CD4-positive, alpha-beta memory T cell (primary cell): Measurements from ENCODE around the gene SCGB1C1. TPM values are rescaled to one million over a fixed set of nuclear protein-coding genes. Genes with fewer than 3 reads are reported as not detected.

ENCODE experiments used
- CTCF ChIA-PET: fragments of 350-600 bp; sonication (Branson Sonifier 250); formaldehyde crosslinking; loops from one replicate; lab custom pipeline; 2021; ENCODE audit warnings: inconsistent platforms; ENCODE audit not compliant: partially characterized antibody; lab: Charles Lee
- POLR2A ChIA-PET: fragments of 350-600 bp; sonication (Branson Sonifier 250); formaldehyde crosslinking; loops from one replicate; lab custom pipeline; 2021; ENCODE audit not compliant: partially characterized antibody; lab: Charles Lee
- DNase-seq, 5 donors: peaks; one replicate each; pipeline versions ENCODE4 v3.0.0 to v3.0.0-alpha.2; 2020 to 2022; ENCODE audit warnings: mixed read lengths in 1 of 5
- H3K27ac ChIP-seq: one replicate; pipeline ENCODE4 v1.7.0; 2013; ENCODE audit warnings: low read depth, low read length
- H3K27me3 ChIP-seq: 2 replicates; pipeline ENCODE4 v1.7.0; 2013; ENCODE audit warnings: mild to moderate bottlenecking, low read length, moderate library complexity; ENCODE audit not compliant: insufficient read depth
- H3K36me3 ChIP-seq: 2 replicates; pipeline ENCODE4 v1.7.0; 2013; ENCODE audit warnings: mild to moderate bottlenecking, low read length, moderate library complexity; ENCODE audit not compliant: insufficient read depth
- H3K4me1 ChIP-seq: 2 replicates; pipeline ENCODE4 v1.7.0; 2013; ENCODE audit warnings: mild to moderate bottlenecking, low read length, moderate library complexity; ENCODE audit not compliant: insufficient read depth
- H3K4me3 ChIP-seq, 2 donors: one replicate each; pipeline ENCODE4 v1.7.0; 2013; ENCODE audit warnings: low read length in 2 of 2, mild to moderate bottlenecking in 1 of 2
- H3K9me3 ChIP-seq, 2 donors: one replicate each; pipeline ENCODE4 v1.7.0; 2013; ENCODE audit warnings: low read length in 2 of 2, control low read depth in 1 of 2; ENCODE audit not compliant: control insufficient read depth in 1 of 2
- H3K27ac Mint-ChIP-seq, 7 donors: one replicate each; pipeline ENCODE4 v1.8.0; 2020 to 2021; ENCODE audit warnings: mixed read lengths in 7 of 7, mild to moderate bottlenecking in 6 of 7, inconsistent platforms in 3 of 7, moderate library complexity in 3 of 7
- H3K27me3 Mint-ChIP-seq, 2 donors: one replicate each; pipeline ENCODE4 v1.8.0; 2020 to 2021; ENCODE audit warnings: mixed read lengths in 2 of 2
- H3K36me3 Mint-ChIP-seq, 2 donors: one replicate each; pipeline ENCODE4 v1.8.0; 2020 to 2021; ENCODE audit warnings: mixed read lengths in 2 of 2, inconsistent platforms in 1 of 2, mild to moderate bottlenecking in 1 of 2
- H3K4me1 Mint-ChIP-seq, 4 donors: one replicate each; pipeline ENCODE4 v1.8.0; 2020 to 2021; ENCODE audit warnings: mixed read lengths in 4 of 4, mild to moderate bottlenecking in 1 of 4
- H3K4me3 Mint-ChIP-seq, 8 donors: one replicate each; pipeline ENCODE4 v1.8.0; 2020 to 2021; ENCODE audit warnings: mixed read lengths in 8 of 8, mild to moderate bottlenecking in 7 of 8, moderate library complexity in 6 of 8, inconsistent platforms in 3 of 8
- H3K9me3 Mint-ChIP-seq, 8 donors: one replicate each; pipeline ENCODE4 v1.8.0; 2020 to 2021; ENCODE audit warnings: mixed read lengths in 8 of 8, mild to moderate bottlenecking in 5 of 8, inconsistent platforms in 3 of 8, moderate library complexity in 1 of 8
- intact Hi-C: fragments of 100-400 bp; cut with micrococcal nuclease; formaldehyde crosslinking; loops from one replicate; pipeline ENCODE4 v1.15.1; 2023
- polyA plus RNA-seq, 2 donors: library from polyadenylated mRNA; unstranded; fragments of 300-500 nt; fragmentation: Illumina TruSeq; gene quantifications; one replicate each; pipeline ENCODE4 v1.2.3, GENCODE V29; 2021
- total RNA-seq, 2 experiments: library from RNA; stranded (reverse); gene quantifications; one replicate each; pipeline ENCODE4 v1.2.3, GENCODE V29; 2021

The SCGB1C1 gene
- total and polyA plus RNA-seq, 4 experiments from 2014 or later: not detected

GRCh38 chr11:208917-209260 lies 16.0 kb downstream of the SCGB1C1 start:
- no peaks in the 10 kb centered on the region for H3K9me3 ChIP-seq
- ChIA-PET CTCF (no interaction called here), POLR2A (interaction anchor here (1.2 to 5.2 kb wide), 16 partner anchors 9 to 610 kb away, joined by 4 to 144 read pairs (median 13); partner anchors contain the start of genes IFITM1, PGGHG, PHRF1 and PNPLA2)
- H3K4me1 ChIP-seq: peaks cover 42% of the 10 kb centered on the region
- Mint-ChIP-seq H3K9me3 (peaks cover 0 to 3% (median 0%) of the 10 kb centered on the region in 8 donors), H3K27ac (peak overlapping the region; percentile 82 to 100 (median 99)), H3K4me1 (peaks cover 14 to 58% (median 37%) of the 10 kb centered on the region in 4 donors), H3K36me3 (peaks cover 19 to 72% of the 10 kb centered on the region in 2 donors), H3K27me3 (no peaks in the 10 kb centered on the region), H3K4me3 (peak overlapping the region; percentile 94 to 100 (median 98))
- intact Hi-C loops: loop anchor here (1.0 kb wide), 1 partner anchor 146 kb away; no protein-coding TSS in a partner anchor
- peak overlapping the region; percentile 98 for H3K27ac ChIP-seq
- DNase-seq: no peak
- peak overlapping the region; percentile 57 to 95 for H3K4me3 ChIP-seq
- peaks cover 64% of the 10 kb centered on the region for H3K36me3 ChIP-seq
- no peaks in the 10 kb centered on the region for H3K27me3 ChIP-seq

GRCh38 chr11:209275-210121 lies 16.6 kb downstream of the SCGB1C1 start:
- POLR2A ChIA-PET: interaction anchor here (0.8 to 5.2 kb wide), 15 partner anchors 14 to 366 kb away, joined by 3 to 144 read pairs (median 11); partner anchors contain the start of genes IFITM1, PGGHG, PHRF1 and PSMD13
- intact Hi-C loops: no loop called here

DNA sequence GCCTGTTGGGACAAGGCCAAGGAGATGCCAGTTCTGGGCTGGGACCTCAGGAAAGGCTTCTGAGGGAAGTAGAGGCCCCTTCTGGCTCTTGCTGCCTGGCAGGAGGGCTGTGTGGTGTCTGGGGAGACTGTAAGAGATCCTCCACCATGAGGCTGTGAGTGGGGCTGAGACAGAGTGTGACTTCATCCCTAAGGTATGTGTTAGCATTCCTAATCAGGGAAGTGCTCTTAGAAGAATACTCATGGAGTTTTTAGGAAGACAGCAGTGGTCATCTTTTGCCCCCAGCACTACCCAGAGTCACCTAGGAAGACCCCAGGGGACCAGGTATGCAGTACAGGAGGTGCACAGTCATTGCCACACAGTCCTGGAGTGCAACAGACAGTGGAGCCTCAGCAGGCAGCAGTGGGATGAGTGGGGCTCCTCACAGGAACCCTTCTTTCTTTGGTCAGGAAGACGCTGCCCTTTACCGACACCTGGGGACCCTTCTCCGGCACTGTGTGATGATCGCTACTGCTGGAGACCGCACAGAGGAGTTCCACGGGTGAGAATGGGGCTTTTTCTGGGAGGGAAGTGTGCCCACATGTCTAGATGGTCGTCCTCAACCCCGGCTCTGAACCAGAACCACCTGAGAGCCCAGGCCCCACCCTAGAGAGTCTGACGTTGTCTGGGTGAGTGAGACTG lies 17.4 kb downstream of the SCGB1C1 start:
- H3K27ac Mint-ChIP-seq: peak overlapping the region; percentile 27 to 84 (median 74)
- CTCF ChIA-PET: no interaction called here
- no peaks in the 10 kb centered on the region for H3K27me3 Mint-ChIP-seq
- peaks cover 61% of the 10 kb centered on the region for H3K36me3 ChIP-seq
- POLR2A ChIA-PET: interaction anchor here (0.8 to 5.2 kb wide), 6 partner anchors 17 to 206 kb away, joined by 3 to 144 read pairs (median 23); partner anchors contain the start of genes PGGHG, PSMD13, SIGIRR and SIRT3
- no peaks in the 10 kb centered on the region for H3K9me3 ChIP-seq
- no peaks in the 10 kb centered on the region for H3K27me3 ChIP-seq
- no peak overlapping the region for H3K4me3 ChIP-seq
- peaks cover 10 to 51% (median 28%) of the 10 kb centered on the region in 4 donors for H3K4me1 Mint-ChIP-seq
- intact Hi-C loops: no loop called here
- peak overlapping the region; percentile 98 for H3K27ac ChIP-seq
- peaks cover 0 to 3% (median 0%) of the 10 kb centered on the region in 8 donors for H3K9me3 Mint-ChIP-seq
- H3K36me3 Mint-ChIP-seq: peaks cover 26 to 77% of the 10 kb centered on the region in 2 donors
- H3K4me1 ChIP-seq: peaks cover 33% of the 10 kb centered on the region
- DNase-seq: no peak
- H3K4me3 Mint-ChIP-seq: peak overlapping the region; percentile 43 to 99 (median 63)

More at GRCh38 chr11:209275-210121, 16.6 kb downstream of the SCGB1C1 start:
- no peaks in the 10 kb centered on the region for H3K9me3 ChIP-seq
- CTCF ChIA-PET: no interaction called here
- Mint-ChIP-seq H3K36me3 (peaks cover 20 to 72% of the 10 kb centered on the region in 2 donors), H3K27ac (peak overlapping the region; percentile 74 to 100 (median 92)), H3K27me3 (no peaks in the 10 kb centered on the region), H3K4me3 (peak overlapping the region; percentile 94 to 100 (median 98)), H3K9me3 (peaks cover 0 to 3% (median 0%) of the 10 kb centered on the region in 8 donors), H3K4me1 (peaks cover 11 to 54% (median 33%) of the 10 kb centered on the region in 4 donors)
- H3K4me1 ChIP-seq: peaks cover 39% of the 10 kb centered on the region
- H3K36me3 ChIP-seq: peaks cover 66% of the 10 kb centered on the region
- no peak for DNase-seq
- H3K27me3 ChIP-seq: no peaks in the 10 kb centered on the region
- H3K27ac ChIP-seq: peak overlapping the region; percentile 98
- H3K4me3 ChIP-seq: peak overlapping the region; percentile 57 to 95

DNA sequence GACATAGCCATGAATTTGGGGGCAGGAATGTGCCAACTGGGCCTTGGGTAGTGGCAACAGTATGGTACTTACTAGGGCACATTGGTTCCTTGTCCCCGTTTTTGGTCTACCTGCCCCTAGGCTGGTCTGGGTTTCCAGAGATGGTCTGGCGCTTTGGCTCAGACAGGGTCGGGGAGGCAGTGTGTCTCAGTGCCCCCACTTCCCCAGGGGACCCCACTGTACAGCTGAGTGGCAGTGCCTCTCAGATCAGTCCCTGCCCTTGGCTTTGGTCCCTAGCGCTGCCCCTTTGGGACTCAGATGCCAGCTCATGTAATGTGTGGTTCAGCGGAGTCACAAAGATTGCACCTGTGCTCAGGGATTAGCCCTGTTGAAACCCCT lies 17.9 kb downstream of the SCGB1C1 start:
- DNase-seq: no peak
- Histone ChIP-seq H3K4me1 (peaks cover 28% of the 10 kb centered on the region), H3K36me3 (peaks cover 56% of the 10 kb centered on the region), H3K9me3 (no peaks in the 10 kb centered on the region), H3K4me3 (no peak overlapping the region), H3K27me3 (no peaks in the 10 kb centered on the region), H3K27ac (no peak overlapping the region)
- Mint-ChIP-seq H3K4me1 (peaks cover 8 to 46% (median 24%) of the 10 kb centered on the region in 4 donors), H3K9me3 (peaks cover 0 to 3% (median 0%) of the 10 kb centered on the region in 8 donors), H3K27me3 (no peaks in the 10 kb centered on the region), H3K4me3 (peak overlapping the region in 2 of 8 donors; percentile 49 to 62), H3K27ac (peak overlapping the region in 3 of 7 donors; percentile 17 to 77 (median 22)), H3K36me3 (peaks cover 26 to 82% of the 10 kb centered on the region in 2 donors)
- ChIA-PET POLR2A (interaction anchor here (5.1 kb wide), 1 partner anchor 78 kb away, joined by 53 read pairs; the partner anchor contains the start of gene PGGHG), CTCF (no interaction called here)
- intact Hi-C loops: no loop called here

- H3K9me3 Mint-ChIP-seq: peaks cover 0 to 3% (median 0%) of the 10 kb centered on the region in 8 donors
- no peaks in the 10 kb centered on the region for H3K27me3 ChIP-seq
- peaks cover 23% of the 10 kb centered on the region for H3K4me1 ChIP-seq
- CTCF ChIA-PET: no interaction called here
- no peaks in the 10 kb centered on the region for H3K9me3 ChIP-seq
- no peaks in the 10 kb centered on the region for H3K27me3 Mint-ChIP-seq
- no peak for DNase-seq
- H3K4me3 ChIP-seq: no peak overlapping the region
- POLR2A ChIA-PET: interaction anchor here (1.4 to 1.7 kb wide), 3 partner anchors 11 to 76 kb away, joined by 4 to 7 read pairs (median 5); no protein-coding TSS in a partner anchor
- peaks cover 55% of the 10 kb centered on the region for H3K36me3 ChIP-seq
- H3K27ac Mint-ChIP-seq: peak overlapping the region in 5 of 7 donors; percentile 37 to 79 (median 76)
- intact Hi-C loops: no loop called here
- peak overlapping the region in 6 of 8 donors; percentile 5 to 62 (median 30) for H3K4me3 Mint-ChIP-seq
- peaks cover 26 to 82% of the 10 kb centered on the region in 2 donors for H3K36me3 Mint-ChIP-seq
- H3K27ac ChIP-seq: no peak overlapping the region
- peaks cover 3 to 41% (median 21%) of the 10 kb centered on the region in 4 donors for H3K4me1 Mint-ChIP-seq
These were observed 18.4 kb downstream of the SCGB1C1 start for GRCh38 chr11:211295-211694.

DNA sequence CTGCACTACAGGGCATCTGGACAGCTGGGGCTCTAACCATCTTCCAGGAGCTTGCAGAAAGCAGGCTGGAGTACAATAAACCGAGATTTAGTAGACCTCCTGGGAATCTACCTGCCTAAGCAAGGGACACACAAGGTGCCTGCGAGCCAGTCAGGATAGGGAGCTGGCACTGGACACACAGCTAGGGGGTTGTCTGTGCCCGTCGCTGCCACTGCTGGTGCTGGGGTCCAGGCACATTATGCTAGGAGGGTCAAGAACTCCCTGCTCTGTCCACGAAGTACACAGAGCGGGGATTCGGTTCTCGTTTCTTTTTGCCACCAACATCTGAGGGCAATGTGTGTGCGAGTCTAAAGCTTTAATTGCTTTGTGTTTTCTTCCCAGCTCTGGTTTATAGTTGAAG lies 18.9 kb downstream of the SCGB1C1 start:
- ChIA-PET CTCF (no interaction called here), POLR2A (interaction anchor here (0.7 to 1.7 kb wide), 4 partner anchors 11 to 75 kb away, joined by 3 to 7 read pairs (median 4); no protein-coding TSS in a partner anchor)
- H3K27ac ChIP-seq: no peak overlapping the region
- H3K27me3 Mint-ChIP-seq: no peaks in the 10 kb centered on the region
- H3K27me3 ChIP-seq: no peaks in the 10 kb centered on the region
- no peaks in the 10 kb centered on the region for H3K9me3 ChIP-seq
- H3K4me3 Mint-ChIP-seq: peak overlapping the region in 2 of 8 donors; percentile 26 to 62
- peak overlapping the region in 4 of 7 donors; percentile 51 to 79 (median 76) for H3K27ac Mint-ChIP-seq
- H3K36me3 ChIP-seq: peaks cover 55% of the 10 kb centered on the region
- no peak for DNase-seq
- peaks cover 19% of the 10 kb centered on the region for H3K4me1 ChIP-seq
- H3K4me1 Mint-ChIP-seq: peaks cover 2 to 37% (median 20%) of the 10 kb centered on the region in 4 donors
- peaks cover 0 to 3% (median 0%) of the 10 kb centered on the region in 8 donors for H3K9me3 Mint-ChIP-seq
- peaks cover 26 to 79% of the 10 kb centered on the region in 2 donors for H3K36me3 Mint-ChIP-seq
- no peak overlapping the region for H3K4me3 ChIP-seq
- intact Hi-C loops: no loop called here
